ENCODE measurements around the gene CTTNBP2.

CTTNBP2 gene

GRCh38 chr7:117793521-117793920, 79.7 kb downstream of the CTTNBP2 start:
- H2AFZ ChIP-seq (ENCODE audit: low read depth, low read length): no peak overlapping the region
- H2BK15ac ChIP-seq (ENCODE audit: low read depth, poor library complexity, severe bottlenecking): no peak overlapping the region
- H2AK5ac ChIP-seq (ENCODE audit: low read length, severe bottlenecking): no peak overlapping the region
- H3K4me2 ChIP-seq (ENCODE audit: low read length, poor library complexity, severe bottlenecking): no peak overlapping the region
- H3K18ac ChIP-seq (ENCODE audit: low read depth in 1 of 2, low read length in 2 of 2): no peak overlapping the region
- WGBS: 95% methylated on average over 3 of the region's 3 CpGs
- peaks cover 1% of the 10 kb centered on the region for H3K79me1 ChIP-seq (replicated peaks; ENCODE audit: low read length, poor library complexity, severe bottlenecking)
- no peak overlapping the region for H3K14ac ChIP-seq (ENCODE audit: low read length in 2 of 2)
- H3K27ac ChIP-seq (ENCODE audit: low read length, poor library complexity, severe bottlenecking): no peak overlapping the region
- no peak overlapping the region for H4K8ac ChIP-seq (ENCODE audit: low read length)
- no peak overlapping the region for H4K91ac ChIP-seq (ENCODE audit: low read length)
- H2BK120ac ChIP-seq (ENCODE audit: low read depth, low read length): no peak overlapping the region
- H2BK5ac ChIP-seq (ENCODE audit: low read depth, low read length, poor library complexity, severe bottlenecking): no peak overlapping the region
- H2BK12ac ChIP-seq (ENCODE audit: low read length in 2 of 2): no peak overlapping the region
- no peak for DNase-seq
- no peaks in the 10 kb centered on the region for H3K9me3 ChIP-seq (ENCODE audit: control insufficient read depth, low read length)
- no peak overlapping the region for H3K23ac ChIP-seq (ENCODE audit: low read length in 2 of 2)
- H3K4ac ChIP-seq (ENCODE audit: low read depth in 1 of 2, low read length in 2 of 2): no peak overlapping the region
- H3K4me3 ChIP-seq (ENCODE audit: insufficient read depth in 1 of 2, low read depth in 1 of 2, low read length in 2 of 2): no peak overlapping the region
- no peaks in the 10 kb centered on the region for H3K4me1 ChIP-seq (ENCODE audit: control insufficient read depth, insufficient read depth, low read depth, low read length)
- no peak overlapping the region for H3K9ac ChIP-seq (ENCODE audit: low read length)
- no peaks in the 10 kb centered on the region for H3K27me3 ChIP-seq (ENCODE audit: control insufficient read depth in 1 of 2, insufficient read depth in 1 of 2, low read length in 2 of 2)
- H3K36me3 ChIP-seq (ENCODE audit: control insufficient read depth in 1 of 2, insufficient read depth in 2 of 2, low read depth in 1 of 2, low read length in 2 of 2): peaks cover 14 to 17% of the 10 kb centered on the region in 2 experiments

- Histone ChIP-seq H3K4ac (ENCODE audit: low read depth in 1 of 2, low read length in 2 of 2) (no peak overlapping the region), H3K4me2 (ENCODE audit: low read length, poor library complexity, severe bottlenecking) (no peak overlapping the region), H2BK12ac (ENCODE audit: low read length in 2 of 2) (no peak overlapping the region), H3K27ac (ENCODE audit: low read length, poor library complexity, severe bottlenecking) (no peak overlapping the region), H3K4me1 (ENCODE audit: control insufficient read depth, insufficient read depth, low read depth, low read length) (no peaks in the 10 kb centered on the region), H4K8ac (ENCODE audit: low read length) (no peak overlapping the region), H3K23ac (ENCODE audit: low read length in 2 of 2) (no peak overlapping the region), H4K91ac (ENCODE audit: low read length) (no peak overlapping the region), H3K18ac (ENCODE audit: low read depth in 1 of 2, low read length in 2 of 2) (no peak overlapping the region), H2BK15ac (ENCODE audit: low read depth, poor library complexity, severe bottlenecking) (no peak overlapping the region), H3K79me1 (replicated peaks; ENCODE audit: low read length, poor library complexity, severe bottlenecking) (peaks cover 1% of the 10 kb centered on the region), H2AK5ac (ENCODE audit: low read length, severe bottlenecking) (no peak overlapping the region), H3K4me3 (ENCODE audit: insufficient read depth in 1 of 2, low read depth in 1 of 2, low read length in 2 of 2) (no peak overlapping the region), H3K9me3 (ENCODE audit: control insufficient read depth, low read length) (no peaks in the 10 kb centered on the region), H3K9ac (ENCODE audit: low read length) (no peak overlapping the region), H2BK5ac (ENCODE audit: low read depth, low read length, poor library complexity, severe bottlenecking) (no peak overlapping the region), H3K36me3 (ENCODE audit: control insufficient read depth in 1 of 2, insufficient read depth in 2 of 2, low read depth in 1 of 2, low read length in 2 of 2) (peaks cover 14 to 17% of the 10 kb centered on the region in 2 experiments), H2AFZ (ENCODE audit: low read depth, low read length) (no peak overlapping the region), H3K27me3 (ENCODE audit: control insufficient read depth in 1 of 2, insufficient read depth in 1 of 2, low read length in 2 of 2) (no peaks in the 10 kb centered on the region), H2BK120ac (ENCODE audit: low read depth, low read length) (no peak overlapping the region), H3K14ac (ENCODE audit: low read length in 2 of 2) (no peak overlapping the region)
- DNase-seq: no peak
- WGBS: 98% methylated on average over 18 of the region's 18 CpGs
These were observed 81.1 kb downstream of the CTTNBP2 start for GRCh38 chr7:117791877-117792780.

DNA sequence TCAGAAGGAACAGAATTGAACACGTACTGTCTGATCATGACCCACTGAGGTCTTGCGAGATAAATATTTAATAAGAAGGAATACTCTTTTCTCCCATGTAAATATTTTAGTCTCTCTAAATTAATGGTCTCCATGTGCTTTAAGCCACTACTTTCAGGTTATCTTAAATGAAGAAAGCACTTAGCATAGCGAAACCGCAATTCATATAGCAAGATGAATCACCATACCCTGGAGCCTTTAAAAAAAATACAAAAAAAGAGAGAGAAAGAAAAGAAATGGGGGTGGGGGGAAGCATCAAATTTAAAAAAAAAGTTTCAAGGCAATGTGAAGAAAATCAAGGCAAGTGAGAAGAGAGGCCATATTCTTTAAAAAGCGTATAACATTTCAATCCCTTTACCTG, 82.5 kb downstream of the CTTNBP2 start:
- Histone ChIP-seq H2BK12ac (ENCODE audit: low read length in 2 of 2) (no peak overlapping the region), H3K23ac (ENCODE audit: low read length in 2 of 2) (no peak overlapping the region), H3K27me3 (ENCODE audit: control insufficient read depth in 1 of 2, insufficient read depth in 1 of 2, low read length in 2 of 2) (no peaks in the 10 kb centered on the region), H2AFZ (ENCODE audit: low read depth, low read length) (no peak overlapping the region), H4K8ac (ENCODE audit: low read length) (no peak overlapping the region), H3K4me2 (ENCODE audit: low read length, poor library complexity, severe bottlenecking) (no peak overlapping the region), H3K18ac (ENCODE audit: low read depth in 1 of 2, low read length in 2 of 2) (no peak overlapping the region), H2BK120ac (ENCODE audit: low read depth, low read length) (no peak overlapping the region), H3K9me3 (ENCODE audit: control insufficient read depth, low read length) (no peaks in the 10 kb centered on the region), H3K4me3 (ENCODE audit: insufficient read depth in 1 of 2, low read depth in 1 of 2, low read length in 2 of 2) (no peak overlapping the region), H3K4me1 (ENCODE audit: control insufficient read depth, insufficient read depth, low read depth, low read length) (no peaks in the 10 kb centered on the region), H3K4ac (ENCODE audit: low read depth in 1 of 2, low read length in 2 of 2) (no peak overlapping the region), H2BK5ac (ENCODE audit: low read depth, low read length, poor library complexity, severe bottlenecking) (no peak overlapping the region), H3K14ac (ENCODE audit: low read length in 2 of 2) (no peak overlapping the region), H3K36me3 (ENCODE audit: control insufficient read depth in 1 of 2, insufficient read depth in 2 of 2, low read depth in 1 of 2, low read length in 2 of 2) (peaks cover 14 to 17% of the 10 kb centered on the region in 2 experiments), H3K9ac (ENCODE audit: low read length) (no peak overlapping the region), H2BK15ac (ENCODE audit: low read depth, poor library complexity, severe bottlenecking) (no peak overlapping the region), H2AK5ac (ENCODE audit: low read length, severe bottlenecking) (no peak overlapping the region), H3K27ac (ENCODE audit: low read length, poor library complexity, severe bottlenecking) (no peak overlapping the region), H4K91ac (ENCODE audit: low read length) (no peak overlapping the region), H3K79me1 (replicated peaks; ENCODE audit: low read length, poor library complexity, severe bottlenecking) (peaks cover 1% of the 10 kb centered on the region)
- DNase-seq: no peak
- WGBS: 100% methylated on average over 1 of the region's 5 CpGs

DNA sequence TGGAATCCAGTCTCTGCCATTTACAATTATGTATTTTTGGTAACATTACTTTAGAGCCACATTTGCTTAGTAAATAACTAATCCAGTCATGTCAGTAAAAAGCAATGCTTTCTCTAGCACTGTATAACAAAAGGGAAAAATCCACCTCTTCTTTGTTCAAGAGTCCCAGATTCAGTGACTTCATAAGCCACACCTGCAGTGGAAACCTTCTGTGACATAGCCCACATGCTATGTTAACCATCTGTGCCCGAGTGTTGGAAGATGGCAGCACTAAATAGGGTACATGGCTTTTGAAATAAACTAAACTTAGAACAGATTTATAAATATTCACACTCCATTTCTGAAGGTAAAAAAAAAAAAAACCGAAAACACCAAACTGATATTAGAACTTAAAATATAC, 83.0 kb downstream of the CTTNBP2 start:
- Histone ChIP-seq H2BK12ac (ENCODE audit: low read length in 2 of 2) (no peak overlapping the region), H2BK5ac (ENCODE audit: low read depth, low read length, poor library complexity, severe bottlenecking) (no peak overlapping the region), H3K27ac (ENCODE audit: low read length, poor library complexity, severe bottlenecking) (no peak overlapping the region), H3K4me2 (ENCODE audit: low read length, poor library complexity, severe bottlenecking) (no peak overlapping the region), H3K4me1 (ENCODE audit: control insufficient read depth, insufficient read depth, low read depth, low read length) (no peaks in the 10 kb centered on the region), H3K18ac (ENCODE audit: low read depth in 1 of 2, low read length in 2 of 2) (no peak overlapping the region), H2AK5ac (ENCODE audit: low read length, severe bottlenecking) (no peak overlapping the region), H4K8ac (ENCODE audit: low read length) (no peak overlapping the region), H3K79me1 (replicated peaks; ENCODE audit: low read length, poor library complexity, severe bottlenecking) (peaks cover 1% of the 10 kb centered on the region), H3K4ac (ENCODE audit: low read depth in 1 of 2, low read length in 2 of 2) (no peak overlapping the region), H3K9ac (ENCODE audit: low read length) (no peak overlapping the region), H2AFZ (ENCODE audit: low read depth, low read length) (no peak overlapping the region), H3K27me3 (ENCODE audit: control insufficient read depth in 1 of 2, insufficient read depth in 1 of 2, low read length in 2 of 2) (no peaks in the 10 kb centered on the region), H3K36me3 (ENCODE audit: control insufficient read depth in 1 of 2, insufficient read depth in 2 of 2, low read depth in 1 of 2, low read length in 2 of 2) (peaks cover 14 to 17% of the 10 kb centered on the region in 2 experiments), H2BK15ac (ENCODE audit: low read depth, poor library complexity, severe bottlenecking) (no peak overlapping the region), H4K91ac (ENCODE audit: low read length) (no peak overlapping the region), H3K9me3 (ENCODE audit: control insufficient read depth, low read length) (no peaks in the 10 kb centered on the region), H3K23ac (ENCODE audit: low read length in 2 of 2) (no peak overlapping the region), H2BK120ac (ENCODE audit: low read depth, low read length) (no peak overlapping the region), H3K4me3 (ENCODE audit: insufficient read depth in 1 of 2, low read depth in 1 of 2, low read length in 2 of 2) (no peak overlapping the region), H3K14ac (ENCODE audit: low read length in 2 of 2) (no peak overlapping the region)
- no peak for DNase-seq
- no CpG with 5 or more reads among the region's 2 CpGs for WGBS
